ENCODE measurements around the gene MAPK4.

The MAPK4 gene

GRCh38 chr18:50678651-50679050, 118.8 kb downstream of the MAPK4 start:
- TF ChIP-seq CTCF (conservative IDR thresholded peaks at IDR 0.05), result no peak
- no peak for TF ChIP-seq ZFX (IDR thresholded peaks at IDR 0.05)

DNA sequence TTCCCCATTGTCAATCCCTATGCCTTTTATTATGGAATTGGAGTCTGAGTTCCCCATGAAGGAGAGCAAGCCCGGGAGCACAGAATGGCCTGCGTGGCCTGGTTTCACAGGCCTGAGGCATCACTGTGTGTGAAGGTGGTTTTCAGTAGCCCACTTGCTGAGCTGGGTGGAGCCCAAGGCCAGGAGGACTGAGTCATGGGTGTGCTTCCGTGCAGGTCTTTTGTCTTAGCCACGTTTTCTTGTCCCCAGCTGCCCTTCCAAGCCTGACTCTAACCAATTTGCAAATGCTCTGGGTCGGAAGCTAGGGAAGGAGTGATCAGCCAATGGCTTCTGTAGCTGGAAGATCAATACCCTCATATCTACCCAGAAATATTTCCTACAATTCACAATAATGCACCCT, 119.2 kb downstream of the MAPK4 start:
- TF ChIP-seq CTCF (conservative IDR thresholded peaks at IDR 0.05) (no peak), ZFX (IDR thresholded peaks at IDR 0.05) (no peak)
- H3K27ac ChIP-seq, result no peak overlapping the region

More at GRCh38 chr18:50678651-50679050, 118.8 kb downstream of the MAPK4 start:
- no peak overlapping the region for H3K27ac ChIP-seq

- H3K27ac ChIP-seq, result no peak overlapping the region
- TF ChIP-seq ZFX (IDR thresholded peaks at IDR 0.05) (no peak), CTCF (conservative IDR thresholded peaks at IDR 0.05) (no peak)
Measured at GRCh38 chr18:50679656-50680055, 119.8 kb downstream of the MAPK4 start.

- no peak overlapping the region for H3K27ac ChIP-seq
- TF ChIP-seq ZFX (IDR thresholded peaks at IDR 0.05), result no peak
- no peak for TF ChIP-seq CTCF (conservative IDR thresholded peaks at IDR 0.05)
Measured at GRCh38 chr18:50680966-50681365, 121.1 kb downstream of the MAPK4 start.

- H3K27ac ChIP-seq, result no peak overlapping the region
- TF ChIP-seq ZFX (IDR thresholded peaks at IDR 0.05) (no peak), CTCF (conservative IDR thresholded peaks at IDR 0.05) (no peak)
Measured at GRCh38 chr18:50682852-50683251, 123.0 kb downstream of the MAPK4 start.

DNA sequence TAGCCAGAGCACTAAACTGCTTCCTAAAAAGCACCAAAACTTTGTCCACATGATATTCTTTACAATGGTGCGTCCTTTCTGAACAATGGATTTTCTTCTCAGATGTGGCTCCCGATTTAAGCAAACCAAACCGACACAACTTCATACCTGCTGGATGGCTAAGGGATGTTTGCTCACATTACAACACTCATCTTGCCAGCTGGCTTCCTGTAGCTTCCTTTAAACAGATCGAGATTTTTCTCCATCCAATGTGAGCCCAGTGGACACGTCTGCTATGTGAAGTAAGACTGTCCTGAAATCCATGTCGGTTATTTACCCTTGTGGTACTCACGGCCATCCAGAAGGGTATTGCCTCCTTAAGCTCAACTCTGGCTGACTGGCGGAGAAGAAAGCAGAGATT, 126.5 kb downstream of the MAPK4 start:
- TF ChIP-seq CTCF (conservative IDR thresholded peaks at IDR 0.05), result no peak
- no peak for TF ChIP-seq ZFX (IDR thresholded peaks at IDR 0.05)
- H3K27ac ChIP-seq, result no peak overlapping the region

- no peak overlapping the region for H3K27ac ChIP-seq
- TF ChIP-seq ZFX (IDR thresholded peaks at IDR 0.05) (no peak), CTCF (conservative IDR thresholded peaks at IDR 0.05) (no peak)
Measured at GRCh38 chr18:50687491-50687890, 127.6 kb downstream of the MAPK4 start.

Data from C4-2B (cell line).